BLaER1 treated with 17β-estradiol and CSF1 and Interleukin-3, amounts not matched to agents 10 nM and 100 nM (cell line): ENCODE measurements around the gene MEF2D.
A peak's percentile ranks its signal among the peaks of the same experiment; 100 is the strongest.

Experiments
- H3K27ac ChIP-seq, 11 experiments: shearing (Covaris generic); formaldehyde crosslinking; 2 replicates each; pipeline ENCODE4 v1.8.1; 2022
- H3K27me3 ChIP-seq, 11 experiments: shearing (Covaris generic); formaldehyde crosslinking; 2 replicates each; pipeline ENCODE4 v1.8.1; 2022
- H3K36me3 ChIP-seq, 11 experiments: shearing (Covaris generic); formaldehyde crosslinking; 2 replicates each; pipeline ENCODE4 v1.8.1; 2022
- H3K4me1 ChIP-seq, 10 experiments: shearing (Covaris generic); formaldehyde crosslinking; 2 replicates each; pipeline ENCODE4 v1.8.1; 2022
- H3K4me2 ChIP-seq, 11 experiments: shearing (Covaris generic); formaldehyde crosslinking; 2 replicates each; pipeline ENCODE4 v1.8.1; 2022
- H3K4me3 ChIP-seq, 10 experiments: shearing (Covaris generic); formaldehyde crosslinking; 2 replicates each; pipeline ENCODE4 v1.8.1; 2022
- H3K9ac ChIP-seq, 11 experiments: shearing (Covaris generic); formaldehyde crosslinking; 2 replicates each; pipeline ENCODE4 v1.8.1; 2022
- H3K9me3 ChIP-seq, 11 experiments: shearing (Covaris generic); formaldehyde crosslinking; replicated peaks in 1 of 11; 2 replicates each; pipeline ENCODE4 v1.8.1; 2022
- H4K20me1 ChIP-seq, 11 experiments: shearing (Covaris generic); formaldehyde crosslinking; 2 replicates each; pipeline ENCODE4 v1.8.1; 2022
- Cebpa-rat ChIP-seq, 11 experiments: shearing (Covaris generic); IDR thresholded peaks; 2 replicates each; pipeline ENCODE4 v1.8.1; 2022

The MEF2D gene

GRCh38 chr1:156478250-156478627 is 22.3 kb downstream of the MEF2D start:
- no peak for TF ChIP-seq Cebpa-rat (IDR thresholded peaks at IDR 0.05)
- peaks cover 42 to 76% (median 65%) of the 10 kb centered on the region in 10 experiments for H3K4me1 ChIP-seq
- peak overlapping the region in 7 of 11 experiments; percentile 10 to 44 (median 30); a peak in 7 of 22 replicates for H3K9ac ChIP-seq
- H3K4me3 ChIP-seq: no peak overlapping the region
- H3K4me2 ChIP-seq: peak overlapping the region in 5 of 11 experiments; percentile 5 to 55 (median 26); a peak in 7 of 22 replicates
- peaks cover 99 to 100% (median 100%) of the 10 kb centered on the region in 11 experiments for H3K36me3 ChIP-seq
- H3K27me3 ChIP-seq: no peaks in the 10 kb centered on the region
- peak overlapping the region in 4 of 11 experiments; percentile 20 to 50 (median 40); a peak in 2 of 22 replicates for H3K27ac ChIP-seq
- no peaks in the 10 kb centered on the region for H3K9me3 ChIP-seq
- peaks cover 98 to 100% (median 100%) of the 10 kb centered on the region in 11 experiments for H4K20me1 ChIP-seq

GRCh38 chr1:156477526-156478249 is 22.9 kb downstream of the MEF2D start:
- peak overlapping the region in 9 of 11 experiments; percentile 4 to 50 (median 36); a peak in 12 of 22 replicates for H3K27ac ChIP-seq
- peak overlapping the region in 10 of 11 experiments; percentile 4 to 47 (median 36); a peak in 12 of 22 replicates for H3K9ac ChIP-seq
- peaks cover 99 to 100% (median 100%) of the 10 kb centered on the region in 11 experiments for H3K36me3 ChIP-seq
- H3K4me1 ChIP-seq: peaks cover 37 to 70% (median 60%) of the 10 kb centered on the region in 10 experiments
- H3K9me3 ChIP-seq: no peaks in the 10 kb centered on the region
- H3K4me3 ChIP-seq: no peak overlapping the region
- H4K20me1 ChIP-seq: peaks cover 93 to 100% (median 100%) of the 10 kb centered on the region in 11 experiments
- no peaks in the 10 kb centered on the region for H3K27me3 ChIP-seq
- H3K4me2 ChIP-seq: peak overlapping the region in 7 of 11 experiments; percentile 5 to 55 (median 21); a peak in 11 of 22 replicates
- TF ChIP-seq Cebpa-rat (IDR thresholded peaks at IDR 0.05): no peak

GRCh38 chr1:156476501-156477298 is 23.9 kb downstream of the MEF2D start:
- Histone ChIP-seq H3K27ac (peak overlapping the region in 10 of 11 experiments; percentile 4 to 50 (median 34); a peak in 11 of 22 replicates), H3K9ac (peak overlapping the region in 7 of 11 experiments; percentile 3 to 47 (median 30); a peak in 11 of 22 replicates), H3K36me3 (peaks cover 98 to 100% (median 100%) of the 10 kb centered on the region in 11 experiments)

GRCh38 chr1:156475568-156476500 is 24.7 kb downstream of the MEF2D start:
- peaks cover 19 to 55% (median 41%) of the 10 kb centered on the region in 10 experiments for H3K4me1 ChIP-seq
- H3K9me3 ChIP-seq: no peaks in the 10 kb centered on the region
- no peaks in the 10 kb centered on the region for H3K27me3 ChIP-seq
- H4K20me1 ChIP-seq: peaks cover 92 to 100% (median 99%) of the 10 kb centered on the region in 11 experiments
- TF ChIP-seq Cebpa-rat (IDR thresholded peaks at IDR 0.05): no peak
- peak overlapping the region in 6 of 11 experiments; percentile 7 to 41 (median 22); a peak in 6 of 22 replicates for H3K9ac ChIP-seq
- H3K4me3 ChIP-seq: no peak overlapping the region
- H3K4me2 ChIP-seq: no peak overlapping the region
- peak overlapping the region in 3 of 11 experiments; percentile 18 to 46 (median 35); a peak in 4 of 22 replicates for H3K27ac ChIP-seq
- peaks cover 98 to 100% (median 100%) of the 10 kb centered on the region in 11 experiments for H3K36me3 ChIP-seq

More at GRCh38 chr1:156476501-156477298, 23.9 kb downstream of the MEF2D start:
- Histone ChIP-seq H3K4me1 (peaks cover 27 to 61% (median 50%) of the 10 kb centered on the region in 10 experiments), H3K4me3 (no peak overlapping the region), H3K4me2 (peak overlapping the region in 8 of 11 experiments; percentile 4 to 55 (median 12); a peak in 6 of 22 replicates), H3K9me3 (no peaks in the 10 kb centered on the region), H4K20me1 (peaks cover 92 to 100% (median 99%) of the 10 kb centered on the region in 11 experiments), H3K27me3 (no peaks in the 10 kb centered on the region)
- no peak for TF ChIP-seq Cebpa-rat (IDR thresholded peaks at IDR 0.05)

GRCh38 chr1:156474966-156475365 is 25.6 kb downstream of the MEF2D start:
- Histone ChIP-seq H3K9ac (peak overlapping the region in 3 of 11 experiments; percentile 15 to 30 (median 27); a peak in 1 of 22 replicates), H3K4me3 (no peak overlapping the region), H3K4me1 (peaks cover 10 to 46% (median 33%) of the 10 kb centered on the region in 10 experiments), H3K4me2 (no peak overlapping the region), H3K9me3 (no peaks in the 10 kb centered on the region), H3K27me3 (no peaks in the 10 kb centered on the region), H3K27ac (no peak overlapping the region; a peak in 1 of 22 replicates), H4K20me1 (peaks cover 91 to 100% (median 99%) of the 10 kb centered on the region in 11 experiments), H3K36me3 (peaks cover 99 to 100% (median 100%) of the 10 kb centered on the region in 11 experiments)
- no peak for TF ChIP-seq Cebpa-rat (IDR thresholded peaks at IDR 0.05)

- 0 out of 22 replicates have a peak, but pooled peaks of 1 of the 11 experiments have one; percentile 10 for TF ChIP-seq Cebpa-rat (IDR thresholded peaks at IDR 0.05)
- no peak overlapping the region for H3K4me2 ChIP-seq
- peak overlapping the region in 5 of 11 experiments; percentile 16 to 54 (median 41); a peak in 7 of 22 replicates for H3K9ac ChIP-seq
- H3K27ac ChIP-seq: peak overlapping the region in 4 of 11 experiments; percentile 13 to 22 (median 21); a peak in 1 of 22 replicates
- no peak overlapping the region for H3K4me3 ChIP-seq
- peaks cover 91 to 100% (median 97%) of the 10 kb centered on the region in 11 experiments for H4K20me1 ChIP-seq
- peaks cover 1 to 26% (median 12%) of the 10 kb centered on the region in 10 experiments; a peak in 19 of 20 replicates for H3K4me1 ChIP-seq
- no peaks in the 10 kb centered on the region for H3K27me3 ChIP-seq
- no peaks in the 10 kb centered on the region for H3K9me3 ChIP-seq
- H3K36me3 ChIP-seq: peaks cover 98 to 100% (median 99%) of the 10 kb centered on the region in 11 experiments
Measured at GRCh38 chr1:156471496-156472490, 28.8 kb downstream of the MEF2D start.

GRCh38 chr1:156470473-156470872 is 30.1 kb downstream of the MEF2D start:
- H3K9me3 ChIP-seq: no peaks in the 10 kb centered on the region
- H3K4me2 ChIP-seq: no peak overlapping the region
- H3K4me1 ChIP-seq: peaks cover 5 to 33% (median 23%) of the 10 kb centered on the region in 10 experiments; a peak in 17 of 20 replicates
- H3K9ac ChIP-seq: no peak overlapping the region; a peak in 1 of 22 replicates
- H3K4me3 ChIP-seq: no peak overlapping the region
- no peak for TF ChIP-seq Cebpa-rat (IDR thresholded peaks at IDR 0.05)
- H3K36me3 ChIP-seq: peaks cover 98 to 100% (median 99%) of the 10 kb centered on the region in 11 experiments
- no peak overlapping the region for H3K27ac ChIP-seq
- no peaks in the 10 kb centered on the region for H3K27me3 ChIP-seq
- peaks cover 91 to 100% (median 97%) of the 10 kb centered on the region in 11 experiments for H4K20me1 ChIP-seq
